Measurements from ENCODE around the gene TOMM22. TPM values are rescaled to one million over a fixed set of nuclear protein-coding genes. Genes with fewer than 3 reads are reported as not detected.

Gene TOMM22
- total RNA-seq (ENCODE audit: low replicate concordance), result 48.3 and 75.0 TPM in 2 replicates

DNA sequence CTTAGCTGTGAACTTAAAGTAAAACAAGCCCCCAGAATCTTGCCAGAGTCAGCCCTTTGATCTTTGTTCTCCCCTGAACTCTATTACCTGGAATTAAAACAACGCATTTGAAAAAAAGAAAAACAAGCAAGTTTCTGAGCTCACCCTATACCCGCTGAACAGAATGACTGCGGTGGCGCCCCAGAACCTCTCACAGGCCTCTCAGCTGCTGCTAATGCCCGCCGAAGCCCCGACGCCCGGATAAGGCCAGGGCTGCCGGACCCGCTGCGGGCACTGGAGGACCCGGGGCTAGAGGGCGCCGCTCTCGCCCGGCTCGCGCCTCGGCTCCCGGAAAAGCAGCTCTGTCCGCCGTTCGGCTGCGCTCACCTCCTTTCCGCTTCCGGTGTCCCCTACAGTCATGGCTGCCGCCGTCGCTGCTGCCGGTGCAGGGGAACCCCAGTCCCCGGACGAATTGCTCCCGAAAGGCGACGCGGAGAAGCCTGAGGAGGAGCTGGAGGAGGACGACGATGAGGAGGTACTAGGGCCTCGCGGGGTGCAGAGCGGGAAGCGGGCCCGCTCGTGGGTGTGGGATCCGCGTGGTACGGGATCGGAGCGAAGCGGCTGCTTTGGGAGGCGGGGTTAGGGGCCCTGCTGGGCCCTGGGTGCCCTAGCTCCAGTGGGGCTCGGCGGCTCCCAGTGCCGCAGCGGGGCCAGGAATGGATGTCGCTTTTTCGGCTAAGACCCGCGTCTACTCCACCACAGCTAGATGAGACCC lies at the start of gene TOMM22:
TSS of gene TOMM22 (plus strand) at position 376 of the 754 bp plus-strand sequence. CDS start at position 398, 22 bp downstream.

GRCh38 chr22:38656256-38657044 lies 25.3 kb upstream of the TOMM22 start, which contains the start of the genes CBY1 and FAM227A:
CBY1 (plus strand) TSS chr22:38656638; CDS start chr22:38668055, 11,417 bp downstream.
FAM227A (minus strand) TSS chr22:38656392; CDS start chr22:38650168, 6,224 bp downstream.

DNA sequence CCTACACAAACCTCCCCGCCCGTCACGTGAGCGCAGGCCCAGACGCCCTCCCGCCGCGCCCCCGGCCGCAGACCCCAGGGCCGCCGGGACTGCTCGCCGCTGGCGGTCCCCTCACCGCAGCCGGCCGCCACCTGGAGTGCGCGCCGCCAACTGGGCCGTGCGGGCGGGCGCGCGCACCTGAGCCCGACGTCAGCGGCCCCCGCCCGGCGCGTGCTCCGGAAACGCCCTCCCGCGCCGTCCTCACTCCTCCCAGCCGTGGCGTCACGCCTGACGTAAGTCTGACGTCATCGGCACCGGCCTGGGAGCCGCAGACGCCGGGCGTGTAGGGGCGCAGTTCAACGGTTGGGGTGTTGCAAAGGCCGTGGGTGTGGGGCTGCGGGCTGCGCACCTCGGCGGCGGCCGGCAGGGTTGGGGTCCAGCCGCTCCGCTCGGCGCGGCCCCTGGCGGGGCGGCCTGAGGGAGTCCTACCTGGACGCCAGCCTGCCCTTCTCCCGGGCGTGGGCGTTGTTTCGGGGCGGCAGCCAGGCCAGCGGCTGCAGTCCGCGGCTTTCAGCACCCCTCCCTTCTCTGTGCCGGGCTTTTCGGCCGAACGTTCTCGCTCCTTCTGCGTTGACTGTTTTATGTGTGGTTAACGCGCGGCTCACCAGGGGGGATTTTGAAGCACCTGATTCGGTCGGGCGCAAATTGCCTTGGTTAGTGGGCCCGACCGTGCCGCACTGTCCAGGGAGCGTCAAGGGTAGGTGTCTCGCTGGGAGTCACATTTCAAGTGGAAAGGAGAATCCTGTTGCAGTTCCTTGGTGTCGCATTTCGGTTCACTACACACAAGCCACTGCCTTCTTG lies 19.3 kb downstream of the TOMM22 start, which contains the start of gene JOSD1:
TSS of gene JOSD1 (minus strand) at position 155 of the 840 bp plus-strand sequence. CDS start 956 bp downstream, outside the sequence.

DNA sequence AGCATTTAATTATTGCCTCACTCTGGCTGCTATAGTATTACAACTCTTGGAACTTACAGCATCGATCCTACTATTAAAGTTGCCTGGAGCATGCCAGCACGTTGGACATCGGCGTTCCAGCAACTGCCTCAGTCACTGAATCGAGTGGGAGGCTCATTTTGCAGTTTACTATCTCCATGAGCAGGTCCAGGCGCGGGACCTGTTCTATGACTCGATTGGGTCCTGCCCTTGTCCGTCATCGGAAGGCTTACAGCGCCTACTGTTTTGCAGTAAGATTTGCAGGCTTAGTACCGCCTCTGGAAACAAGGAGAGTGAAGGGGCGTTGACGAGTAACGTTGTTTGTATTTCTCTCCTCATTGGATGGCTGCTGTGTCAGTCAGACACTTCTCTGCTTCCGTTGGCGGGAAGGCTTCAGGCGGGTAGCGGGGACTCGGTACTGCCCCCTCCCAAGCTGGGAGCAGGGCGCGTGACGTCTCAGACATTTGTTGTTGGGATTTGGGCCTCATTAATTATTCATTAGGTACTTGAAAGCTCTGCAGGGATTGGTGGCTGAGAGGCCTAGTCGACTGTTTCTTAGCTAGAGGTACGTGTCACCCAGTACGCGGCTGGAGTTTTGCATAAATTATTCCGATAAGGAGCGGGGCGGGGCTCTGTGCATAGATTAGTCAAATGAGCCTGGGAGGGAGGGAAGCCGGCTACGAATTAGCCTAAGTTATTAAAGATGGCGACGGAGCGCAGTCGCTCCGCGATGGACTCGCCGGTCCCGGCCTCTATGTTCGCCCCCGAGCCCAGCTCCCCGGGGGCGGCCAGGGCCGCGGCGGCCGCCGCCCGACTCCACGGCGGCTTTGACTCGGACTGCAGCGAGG lies 23.7 kb downstream of the TOMM22 start, which contains the start of gene GTPBP1:
TSS of gene GTPBP1 (plus strand) at position 710 of the 866 bp plus-strand sequence. CDS start at position 722, 12 bp downstream.

Other genes starting within 250 kb of the TOMM22 start
- gene KCNJ4, start 226.8 kb upstream of the TOMM22 start, total RNA-seq (ENCODE audit: low replicate concordance), result under 0.01 TPM in 1 of 2 replicates, not detected in the other
- gene KDELR3, start 213.9 kb upstream of the TOMM22 start, total RNA-seq (ENCODE audit: low replicate concordance), result 37.0 and 121 TPM in 2 replicates
- 217 and 451 TPM in 2 replicates for gene DDX17, start 175.6 kb upstream of the TOMM22 start, total RNA-seq (ENCODE audit: low replicate concordance)
- 1.1 and 3.3 TPM in 2 replicates for gene DMC1, start 111.8 kb upstream of the TOMM22 start, total RNA-seq (ENCODE audit: low replicate concordance)
- 0.75 and 2.2 TPM in 2 replicates for gene FAM227A, start 25.6 kb upstream of the TOMM22 start, total RNA-seq (ENCODE audit: low replicate concordance)
- gene CBY1, start 25.3 kb upstream of the TOMM22 start, total RNA-seq (ENCODE audit: low replicate concordance), result 16.1 and 26.8 TPM in 2 replicates
- gene JOSD1, start 19.0 kb downstream of the TOMM22 start, total RNA-seq (ENCODE audit: low replicate concordance), result 31.1 and 54.8 TPM in 2 replicates
- gene GTPBP1, start 24.0 kb downstream of the TOMM22 start, total RNA-seq (ENCODE audit: low replicate concordance), result 34.4 and 54.5 TPM in 2 replicates
- gene SUN2, start 74.0 kb downstream of the TOMM22 start, total RNA-seq (ENCODE audit: low replicate concordance), result 41.9 and 65.1 TPM in 2 replicates
- 12.4 and 19.4 TPM in 2 replicates for gene DNAL4, start 112.2 kb downstream of the TOMM22 start, total RNA-seq (ENCODE audit: low replicate concordance)
- gene NPTXR, start 162.1 kb downstream of the TOMM22 start, total RNA-seq (ENCODE audit: low replicate concordance), result 0.60 and 2.0 TPM in 2 replicates
- gene CBX6, start 190.3 kb downstream of the TOMM22 start, total RNA-seq (ENCODE audit: low replicate concordance), result 22.2 and 24.6 TPM in 2 replicates

All from smooth muscle cell of the coronary artery (primary cell).